Measurements from ENCODE around the gene CACNA2D3. TPM values are rescaled to one million over a fixed set of nuclear protein-coding genes. Genes with fewer than 3 reads are reported as not detected.
A peak's percentile ranks its signal among the peaks of the same experiment; 100 is the strongest.

Gene CACNA2D3
- polyA plus RNA-seq, 3 donors = 1.2 to 1.9 (median 1.7) TPM

DNA sequence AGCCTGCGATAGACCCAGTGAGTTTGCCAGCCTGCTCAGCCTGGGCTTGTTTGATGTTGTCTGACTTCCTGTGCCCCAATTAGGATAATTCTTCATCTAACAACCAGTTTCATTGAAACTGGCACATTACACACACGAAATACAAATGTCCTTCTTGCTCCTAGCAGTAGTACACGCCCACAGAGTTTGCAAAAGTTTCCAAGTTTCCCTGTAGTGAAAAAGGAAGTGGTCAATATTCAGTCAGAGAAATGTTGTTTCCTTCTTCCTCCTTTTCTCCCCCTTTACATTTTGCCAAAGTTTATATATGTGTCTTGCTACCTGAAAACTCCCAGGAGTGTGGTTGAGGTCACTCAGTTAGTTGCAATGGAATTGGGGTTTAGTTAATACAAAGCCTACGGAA lies 863.9 kb downstream of the CACNA2D3 start:
- DNase-seq (ENCODE audit: extremely low read depth in 1 of 11, low read depth in 9 of 11, low spot score in 4 of 11) = no peak

DNA sequence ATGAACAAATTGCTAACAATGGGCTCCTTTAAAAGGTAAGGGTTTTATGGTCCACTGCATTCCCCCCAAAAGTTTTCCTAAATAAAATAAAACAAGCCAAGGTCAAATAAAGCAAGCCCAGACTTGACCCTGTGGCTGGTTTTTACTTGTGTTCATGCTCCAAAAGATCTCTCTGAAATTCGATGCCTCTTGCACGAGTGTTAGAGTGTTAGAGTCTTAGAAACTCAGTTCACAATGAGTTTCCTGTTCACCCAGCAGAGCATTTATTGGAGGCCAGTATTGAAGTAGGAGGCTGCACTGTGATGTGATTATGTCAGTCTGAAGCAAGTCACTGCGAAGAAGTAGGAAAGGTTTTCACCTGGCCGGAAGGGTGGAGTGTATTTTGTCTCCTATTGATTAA lies 865.4 kb downstream of the CACNA2D3 start:
- no peak for DNase-seq (ENCODE audit: extremely low read depth in 1 of 11, low read depth in 9 of 11, low spot score in 4 of 11)

DNA sequence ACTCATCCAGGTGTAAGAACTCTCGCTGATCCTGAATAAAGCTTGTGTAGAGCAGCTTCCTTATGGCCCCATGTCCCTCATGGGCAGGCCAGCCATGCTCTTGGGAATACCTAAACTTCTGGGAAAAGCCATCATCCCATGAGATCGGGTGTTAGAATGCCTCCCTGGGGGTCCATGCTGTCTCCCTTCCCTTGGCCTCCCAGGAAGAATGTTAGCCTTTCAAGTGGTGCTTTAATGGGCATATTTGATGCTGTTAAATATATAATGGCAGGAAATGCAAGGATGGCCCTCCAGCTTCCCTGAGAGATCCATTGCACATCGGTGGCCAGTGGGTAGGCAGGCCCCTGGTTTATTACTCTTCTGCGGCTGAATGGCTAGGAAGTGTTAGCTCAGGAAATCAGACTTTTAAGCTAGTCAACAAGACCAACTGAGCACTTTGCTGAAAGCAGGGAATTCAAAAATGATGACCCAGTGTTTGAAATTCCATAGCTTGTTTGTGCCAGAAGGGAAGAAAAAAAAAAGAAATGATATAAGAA lies 866.0 kb downstream of the CACNA2D3 start:
- DNase-seq (ENCODE audit: extremely low read depth in 1 of 11, low read depth in 9 of 11, low spot score in 4 of 11) = peak in 2 of 11 donors; percentile 35 to 39

DNA sequence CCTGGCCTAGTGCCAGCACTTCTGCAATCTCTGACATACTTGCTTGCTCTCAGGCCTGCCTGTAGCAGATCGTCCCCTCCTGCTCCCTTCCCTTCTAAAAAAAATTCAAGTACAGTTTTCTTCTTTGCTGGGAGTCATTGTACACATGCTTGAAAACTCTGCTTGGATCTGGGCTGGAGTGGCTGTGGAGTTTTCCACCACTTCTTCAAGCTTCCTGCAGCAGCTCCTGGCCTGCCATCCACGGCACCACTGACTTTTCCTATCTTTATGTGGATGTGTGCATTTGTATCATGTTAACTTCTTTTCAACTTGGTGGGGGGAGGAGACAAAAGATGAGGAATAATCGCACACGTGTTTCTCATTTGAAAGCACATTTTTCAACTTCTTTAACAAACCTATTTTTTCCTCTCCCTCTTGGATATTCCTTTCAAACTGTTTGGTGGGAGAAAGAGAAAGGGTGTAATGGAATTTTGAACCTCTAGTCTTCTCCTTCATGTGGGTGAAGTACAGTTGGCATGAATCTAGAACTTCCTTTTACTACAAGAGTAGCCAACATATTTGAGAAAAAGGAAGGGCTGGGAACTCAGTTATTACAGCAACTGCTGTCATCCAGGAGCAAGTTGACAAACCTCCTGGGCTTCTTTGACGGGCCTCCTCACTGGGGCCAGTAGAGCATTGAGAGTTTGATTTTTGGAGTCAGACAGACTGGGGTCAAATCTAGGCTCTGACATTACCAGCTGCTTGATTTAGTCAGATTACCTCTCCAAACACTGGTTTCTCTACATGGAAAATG lies 866.7 kb downstream of the CACNA2D3 start:
- DNase-seq (ENCODE audit: extremely low read depth in 1 of 11, low read depth in 9 of 11, low spot score in 4 of 11) = peak in 5 of 11 donors; percentile 42 to 62 (median 55)

DNA sequence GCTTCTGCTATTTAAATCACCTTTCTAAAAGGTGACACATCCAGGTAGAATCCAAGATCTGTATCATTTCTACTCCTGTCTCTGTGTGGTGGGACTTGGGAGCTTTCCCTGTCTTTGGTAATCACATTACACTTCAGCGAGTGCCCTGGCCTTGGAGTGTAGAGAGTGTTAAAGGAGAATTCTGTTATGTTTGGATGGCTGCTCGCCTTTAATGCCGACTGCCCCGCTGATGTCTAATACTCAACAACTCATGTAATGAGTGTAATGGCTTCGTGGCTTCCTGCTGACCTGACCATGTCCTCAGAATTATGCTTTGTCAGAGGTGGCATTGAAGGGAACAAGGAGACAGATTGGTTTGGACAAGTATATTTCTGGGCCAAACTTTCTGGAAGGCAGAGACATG lies 871.8 kb downstream of the CACNA2D3 start:
- DNase-seq (ENCODE audit: extremely low read depth in 1 of 11, low read depth in 9 of 11, low spot score in 4 of 11) = no peak

DNA sequence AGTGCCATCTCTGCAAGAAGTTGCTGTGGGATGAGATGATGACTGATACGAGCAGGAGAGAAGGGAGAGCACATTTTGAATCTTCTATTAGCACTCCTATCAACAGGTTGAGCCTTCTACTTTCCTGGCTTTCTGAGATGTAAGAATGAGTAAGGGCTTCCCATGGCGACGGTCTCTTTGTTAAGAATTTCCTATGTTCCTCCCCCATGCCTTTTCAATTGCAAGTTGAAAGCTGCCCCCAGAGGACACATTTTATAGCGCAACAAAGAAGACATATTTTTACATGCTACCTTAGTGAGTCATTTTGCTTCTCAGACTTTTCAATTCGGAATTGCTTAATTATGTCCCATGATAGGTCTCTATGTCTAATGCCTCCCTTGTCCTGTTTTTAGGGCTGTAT lies 876.8 kb downstream of the CACNA2D3 start:
- no peak for DNase-seq (ENCODE audit: extremely low read depth in 1 of 11, low read depth in 9 of 11, low spot score in 4 of 11)

DNA sequence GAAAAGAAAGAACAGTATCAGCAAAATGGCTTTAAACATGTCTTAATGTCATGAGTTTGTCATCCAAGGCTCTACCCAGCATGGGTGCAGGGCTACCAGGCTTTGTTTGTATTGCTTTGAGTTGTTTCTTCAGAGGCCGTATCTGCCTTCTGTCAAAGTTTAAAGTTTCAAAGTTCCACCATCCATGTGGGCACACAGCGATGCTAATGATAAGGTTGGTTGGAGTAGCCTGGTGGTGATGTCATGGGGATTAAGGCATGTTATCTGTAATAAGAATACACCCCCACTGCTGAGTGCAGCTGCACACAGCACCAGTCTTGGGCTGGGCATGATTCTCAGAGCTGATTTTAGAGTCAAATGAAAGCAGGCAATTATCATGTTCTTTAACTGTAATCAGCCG lies 877.5 kb downstream of the CACNA2D3 start:
- DNase-seq (ENCODE audit: extremely low read depth in 1 of 11, low read depth in 9 of 11, low spot score in 4 of 11) = no peak

DNA sequence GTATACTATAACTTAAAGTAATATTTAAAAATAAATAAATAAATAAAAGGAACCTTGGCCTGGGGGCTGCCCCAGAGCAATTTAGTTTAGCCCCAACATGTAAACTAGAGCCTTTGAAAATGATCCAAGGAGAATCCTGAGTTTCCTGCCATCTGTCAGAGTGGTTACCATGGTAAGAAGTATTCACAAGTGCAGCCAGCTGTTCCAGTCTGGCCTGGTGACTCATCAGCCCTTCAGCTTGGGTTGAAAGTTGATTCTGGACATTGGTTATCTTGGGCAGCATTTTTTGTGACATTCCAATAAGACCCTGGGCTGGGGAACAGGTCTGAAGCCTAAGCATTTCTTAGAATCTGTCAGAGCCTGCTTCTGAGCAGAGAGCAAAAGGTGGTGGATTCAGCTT lies 878.2 kb downstream of the CACNA2D3 start:
- peak in 1 of 11 donors; percentile 49 for DNase-seq (ENCODE audit: extremely low read depth in 1 of 11, low read depth in 9 of 11, low spot score in 4 of 11)

DNA sequence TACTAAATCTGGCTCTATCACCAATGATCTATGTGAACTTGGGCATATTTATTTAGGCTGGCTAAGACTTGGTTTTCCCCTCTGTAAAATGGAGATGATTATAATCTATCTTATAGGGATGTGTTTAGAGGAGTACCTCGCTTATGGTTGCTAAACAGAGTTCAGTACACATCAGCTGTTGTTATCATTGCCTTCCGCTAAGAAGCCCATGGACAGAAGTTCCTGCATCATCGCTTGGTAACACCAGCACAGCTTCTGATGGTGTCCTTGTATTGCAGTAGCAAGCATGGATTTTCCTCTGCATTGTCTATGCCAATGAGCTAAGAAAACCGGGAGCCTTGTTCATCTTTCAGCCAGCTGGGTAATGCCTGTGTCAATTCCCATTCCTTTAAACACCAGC lies 878.6 kb downstream of the CACNA2D3 start:
- DNase-seq (ENCODE audit: extremely low read depth in 1 of 11, low read depth in 9 of 11, low spot score in 4 of 11) = no peak

DNA sequence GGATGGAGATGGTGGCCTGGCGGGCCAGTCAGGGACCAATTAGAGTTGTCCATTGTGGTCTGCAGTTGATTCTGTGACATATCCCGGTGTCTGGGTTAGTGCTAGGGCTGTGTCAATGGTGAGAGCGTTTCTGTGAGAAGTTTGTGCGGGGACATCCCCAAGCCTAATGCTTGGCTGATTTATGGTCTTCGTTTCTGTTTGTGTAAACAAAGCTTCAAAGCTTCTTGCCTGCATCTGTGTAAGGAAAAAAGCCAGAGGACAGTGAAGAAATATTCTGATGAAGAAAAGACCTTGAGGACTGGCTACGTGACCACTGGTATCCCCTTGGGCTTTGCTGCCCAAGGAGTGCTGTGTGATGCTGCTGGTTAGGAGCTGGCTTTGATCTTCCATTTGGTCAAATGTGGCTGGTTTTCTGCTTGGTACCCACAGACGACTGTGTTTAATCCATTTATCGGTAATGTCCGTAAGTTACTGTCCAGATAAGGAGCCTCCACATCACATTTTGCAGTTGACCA lies 880.1 kb downstream of the CACNA2D3 start:
- no peak for DNase-seq (ENCODE audit: extremely low read depth in 1 of 11, low read depth in 9 of 11, low spot score in 4 of 11)

DNA sequence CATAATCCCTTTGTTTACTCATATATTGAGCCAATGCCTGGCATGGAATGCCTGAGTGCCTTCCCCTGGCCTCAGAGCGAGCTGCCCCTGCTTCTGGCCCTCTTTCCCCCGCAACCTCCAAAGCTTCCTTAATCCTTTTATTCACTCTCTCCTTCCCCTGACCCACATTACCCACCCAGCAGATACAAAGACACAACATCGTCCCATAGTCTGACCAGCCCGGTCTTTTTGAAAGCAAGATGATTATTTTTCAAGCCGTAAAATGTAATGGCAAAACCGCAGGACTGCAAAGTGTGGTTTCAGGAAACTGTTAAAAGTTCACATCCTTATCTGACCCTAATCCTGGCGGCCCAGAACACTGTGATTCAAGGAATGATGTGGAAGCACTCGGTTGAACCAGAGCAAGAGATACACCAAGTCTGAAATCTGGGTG lies 883.9 kb downstream of the CACNA2D3 start:
- no peak for DNase-seq (ENCODE audit: extremely low read depth in 1 of 11, low read depth in 9 of 11, low spot score in 4 of 11)

DNA sequence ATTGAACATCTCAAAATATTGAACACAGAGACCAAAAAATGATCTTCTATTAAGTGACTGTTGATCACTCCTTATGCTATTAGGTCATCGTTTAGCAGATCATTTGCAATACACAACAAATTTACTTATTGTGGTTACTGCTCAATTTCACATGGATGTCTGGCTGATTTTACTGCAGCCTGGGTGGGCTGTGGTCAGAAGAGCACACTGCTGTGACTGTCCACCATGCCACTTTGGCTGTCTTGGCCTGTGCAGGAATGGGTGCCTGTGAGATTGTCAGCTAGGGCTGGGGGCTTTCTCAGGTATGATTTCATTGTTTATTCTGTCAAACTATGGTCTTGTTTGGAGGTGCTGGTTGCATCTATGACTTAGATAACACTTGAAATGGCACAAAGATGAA lies 885.6 kb downstream of the CACNA2D3 start:
- DNase-seq (ENCODE audit: extremely low read depth in 1 of 11, low read depth in 9 of 11, low spot score in 4 of 11) = no peak

DNA sequence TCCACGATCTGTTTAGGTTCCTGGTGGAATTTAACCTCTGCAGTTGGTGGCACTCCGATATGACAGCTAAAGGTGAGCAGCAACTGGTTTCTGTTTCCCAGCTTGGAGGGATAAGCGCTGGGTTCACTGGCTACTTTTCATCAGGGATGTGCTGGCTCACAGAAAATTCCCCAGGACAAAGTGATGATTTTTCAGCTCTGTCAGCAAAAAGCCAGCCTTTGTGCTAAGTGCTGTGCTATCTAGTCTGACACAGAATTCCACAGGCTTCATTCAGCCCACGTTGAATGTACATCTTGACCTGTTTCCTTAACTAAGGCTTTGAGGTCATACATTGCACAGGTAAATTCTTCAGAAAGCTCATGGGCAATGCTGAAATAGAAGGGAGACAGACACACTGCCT lies 887.0 kb downstream of the CACNA2D3 start:
- DNase-seq (ENCODE audit: extremely low read depth in 1 of 11, low read depth in 9 of 11, low spot score in 4 of 11) = no peak

DNA sequence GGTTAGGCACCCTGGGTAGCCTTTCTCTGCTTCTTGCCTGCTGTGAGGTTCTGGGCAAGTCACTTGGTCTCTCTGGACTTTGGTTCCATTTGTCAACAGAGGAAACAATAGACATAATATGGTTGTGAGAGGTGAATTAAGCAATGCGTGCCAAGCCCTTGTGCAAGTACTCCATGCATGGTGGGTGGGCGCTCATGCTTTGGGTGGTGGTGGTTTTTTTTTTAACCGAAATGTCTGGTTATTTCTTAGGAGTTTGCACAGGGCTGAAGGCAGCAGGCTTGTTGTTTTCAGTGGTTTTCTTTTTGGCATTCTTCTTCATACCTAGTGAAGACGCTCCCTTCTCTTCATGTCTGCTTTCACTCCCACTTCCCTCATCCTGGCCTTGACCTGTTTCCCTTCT lies 889.7 kb downstream of the CACNA2D3 start:
- no peak for DNase-seq (ENCODE audit: extremely low read depth in 1 of 11, low read depth in 9 of 11, low spot score in 4 of 11)

DNA sequence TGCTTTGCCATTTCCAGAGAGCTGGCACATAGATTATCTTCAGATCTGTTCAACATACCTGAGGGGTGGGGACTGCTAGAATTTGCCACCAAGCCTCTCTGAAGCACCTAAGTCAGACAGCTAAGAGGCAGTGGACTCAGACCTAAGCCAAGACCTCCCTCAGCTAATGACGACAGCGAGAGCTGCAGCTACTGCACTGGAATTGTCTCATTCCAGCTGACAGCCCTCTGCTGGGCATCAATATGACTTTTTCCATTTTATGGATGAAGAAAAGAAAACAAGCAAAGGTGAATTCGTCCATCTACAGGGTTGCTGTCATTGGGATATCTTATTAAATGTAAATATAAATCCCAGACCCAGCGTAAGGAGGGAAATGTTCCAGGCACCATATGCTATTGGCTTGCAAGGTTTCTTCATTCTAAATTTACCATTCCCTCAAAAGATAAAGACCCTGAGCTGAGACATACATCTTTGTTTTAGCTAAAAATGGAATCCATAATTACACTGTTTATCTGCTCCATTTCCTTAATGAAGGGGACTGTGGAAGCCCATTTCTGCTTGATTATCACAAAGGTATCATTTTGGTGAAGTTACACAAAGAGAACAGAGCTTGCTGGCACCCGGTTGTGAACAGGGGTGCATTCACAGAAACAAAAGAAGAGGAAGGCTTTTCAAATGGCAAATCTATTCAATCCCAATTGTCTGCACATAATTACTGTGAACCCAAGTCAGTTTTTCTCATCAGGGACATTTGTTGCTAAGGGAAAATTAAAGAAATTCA lies 891.0 kb downstream of the CACNA2D3 start:
- no peak for DNase-seq (ENCODE audit: extremely low read depth in 1 of 11, low read depth in 9 of 11, low spot score in 4 of 11)

DNA sequence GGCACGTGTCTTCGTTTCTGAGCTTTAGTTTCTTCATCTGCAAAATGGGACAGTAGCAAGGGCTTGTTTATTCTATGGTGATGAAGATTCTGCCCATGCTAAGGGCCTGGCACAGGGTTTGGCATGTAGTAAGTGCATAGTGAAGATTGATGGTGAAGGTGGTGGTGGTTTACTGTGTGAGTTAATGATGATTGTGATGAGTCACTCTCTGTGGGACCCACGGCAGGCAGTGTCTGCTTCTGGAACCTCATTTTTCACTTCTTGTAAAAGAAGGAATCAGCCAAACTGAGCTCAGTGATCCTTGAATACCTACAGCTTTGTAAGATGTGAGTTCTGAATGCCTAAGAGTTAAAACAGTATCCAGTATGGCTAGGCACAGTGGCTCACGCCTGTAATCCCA lies 891.7 kb downstream of the CACNA2D3 start:
- no peak for DNase-seq (ENCODE audit: extremely low read depth in 1 of 11, low read depth in 9 of 11, low spot score in 4 of 11)

DNA sequence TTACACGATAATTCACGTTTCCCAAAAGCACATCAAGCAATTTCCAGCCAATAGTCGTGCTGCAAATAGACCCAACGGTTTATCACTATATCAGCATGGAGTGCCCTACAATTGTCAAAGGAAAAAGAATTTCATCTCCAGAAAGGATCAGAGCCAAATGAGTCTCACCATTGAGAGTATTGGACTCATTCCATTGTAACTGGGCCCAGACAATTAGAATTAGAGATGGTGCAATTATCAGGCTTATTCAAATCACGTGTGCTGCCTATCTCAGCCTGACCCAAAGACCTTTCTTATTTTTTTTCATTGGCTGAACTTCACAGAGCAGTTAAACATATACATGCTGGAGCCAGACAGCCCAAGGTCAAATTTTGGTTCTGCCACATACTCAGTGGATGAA lies 892.6 kb downstream of the CACNA2D3 start:
- no peak for DNase-seq (ENCODE audit: extremely low read depth in 1 of 11, low read depth in 9 of 11, low spot score in 4 of 11)

DNA sequence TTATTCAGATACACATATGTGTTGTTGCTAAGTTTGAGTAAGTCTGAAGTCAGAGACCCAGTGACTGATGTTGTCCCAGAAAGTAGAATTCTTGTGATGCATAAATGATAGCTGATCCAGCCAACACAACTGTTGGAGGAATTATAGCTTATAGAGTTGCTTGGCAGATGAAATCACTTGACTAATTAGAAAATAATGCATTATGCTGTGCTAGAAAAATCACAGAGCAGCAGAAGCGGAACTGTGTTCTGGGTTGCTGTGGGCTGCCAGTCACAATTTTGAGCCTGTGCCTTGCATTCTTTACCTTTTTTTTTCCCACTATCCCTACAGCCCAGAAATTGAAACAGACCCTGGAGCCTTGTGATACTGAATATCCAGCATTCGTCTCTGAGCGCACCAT lies 895.5 kb downstream of the CACNA2D3 start:
- DNase-seq (ENCODE audit: extremely low read depth in 1 of 11, low read depth in 9 of 11, low spot score in 4 of 11) = no peak

DNA sequence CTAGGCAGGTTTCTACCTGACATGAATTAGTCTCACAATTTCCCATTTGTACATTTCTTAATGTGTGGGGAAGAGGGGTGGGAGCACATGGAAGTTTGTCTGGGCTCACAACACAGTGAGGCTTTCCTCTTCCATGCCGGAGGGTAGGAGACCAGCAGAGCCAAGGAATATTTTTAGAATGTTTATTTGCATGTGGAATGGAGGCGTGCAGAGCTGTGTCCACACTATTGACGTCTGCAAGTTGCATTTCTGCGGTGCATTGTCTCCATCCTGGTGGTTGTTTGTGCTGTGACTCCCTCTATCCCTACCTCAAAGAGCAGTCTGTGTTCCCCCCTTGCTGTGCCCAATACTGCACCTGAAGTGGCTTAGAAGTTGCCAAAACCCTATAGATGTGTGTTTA lies 908.6 kb downstream of the CACNA2D3 start:
- DNase-seq (ENCODE audit: extremely low read depth in 1 of 11, low read depth in 9 of 11, low spot score in 4 of 11) = no peak

Data from renal cortex interstitium (tissue), 11 donors.